ENCODE measurements around the gene SIRT7.

Gene SIRT7

DNA sequence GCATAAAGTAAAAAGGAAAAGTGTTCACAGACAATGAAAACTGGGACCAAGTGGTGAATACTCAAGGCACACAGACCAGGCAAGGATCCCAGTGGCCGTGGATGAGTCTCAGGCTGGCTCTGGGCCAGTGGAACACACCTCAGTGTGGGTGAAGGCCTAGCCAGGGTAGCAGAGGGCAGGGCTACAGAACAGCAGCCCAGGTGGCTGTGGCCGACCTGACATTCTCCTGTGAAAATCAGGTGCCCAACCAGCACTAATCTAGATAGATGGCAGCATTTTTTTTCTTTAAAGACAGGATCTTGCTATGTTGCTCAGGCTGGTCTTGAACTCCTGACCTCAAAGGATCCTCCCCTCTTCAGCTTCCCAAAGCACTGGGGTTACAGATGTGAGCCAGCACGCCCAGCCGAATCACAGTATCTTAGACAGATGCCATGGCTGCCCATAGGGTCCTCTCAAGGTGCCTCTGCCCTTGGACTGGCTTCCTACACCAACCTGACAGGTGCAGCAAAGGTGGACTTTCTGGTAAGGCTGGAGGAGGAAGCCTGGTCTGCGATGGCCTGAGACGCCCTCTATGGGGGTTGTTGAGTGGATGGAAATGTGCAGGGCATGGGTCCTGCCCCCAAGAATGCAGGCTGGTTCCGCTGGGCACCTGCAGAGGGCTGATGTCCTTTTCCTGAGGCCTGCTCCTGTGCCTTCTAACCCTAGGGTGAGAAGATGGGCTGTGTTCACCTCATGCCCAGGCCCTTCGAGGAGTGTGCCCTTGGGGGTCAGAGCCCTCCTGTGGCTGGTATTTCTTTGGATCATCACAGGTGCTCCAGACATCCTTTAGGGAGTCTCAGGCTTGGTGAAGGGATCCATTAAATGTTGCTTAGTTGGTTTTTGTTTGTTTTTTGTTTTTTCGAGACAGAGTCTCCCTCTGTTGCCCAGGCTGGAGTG, 53.9 kb downstream of the SIRT7 start:
- no peak for DNase-seq (ENCODE audit: low spot score)

DNA sequence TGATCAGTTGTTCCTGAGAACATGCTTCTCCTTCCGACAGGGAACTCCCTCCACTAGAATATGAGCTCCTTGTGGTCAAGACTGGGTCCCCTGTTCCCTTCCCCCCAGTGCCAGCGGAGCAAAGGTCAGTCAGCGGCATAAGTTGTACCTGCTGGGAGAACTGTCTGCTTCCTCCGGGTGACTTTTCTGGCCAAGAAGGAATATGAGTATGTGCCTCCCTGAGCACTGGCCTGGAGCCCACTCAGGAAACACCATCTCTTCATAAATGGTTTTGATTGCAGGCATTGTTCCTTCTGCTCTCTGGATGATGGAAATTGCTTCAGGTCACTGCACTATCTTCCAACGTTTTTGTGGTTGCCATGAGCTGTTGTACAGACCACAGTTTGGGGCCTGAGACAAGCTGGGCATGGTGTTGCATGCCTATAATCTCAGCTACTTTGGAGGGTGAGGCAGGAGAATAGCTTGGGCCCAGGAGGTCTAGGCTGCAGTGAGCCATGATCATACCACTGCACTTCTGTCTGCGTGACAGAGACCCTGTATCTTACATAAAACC, 54.8 kb downstream of the SIRT7 start:
- no peak for DNase-seq (ENCODE audit: low spot score)
